22Rv1 (cell line): ENCODE measurements around the gene ANXA2R.

Source experiments
- CTCF ChIP-seq: fragments of 450-650 bp; IDR thresholded peaks from 2 replicates; pipeline ENCODE4 v1.5.1; 2017; ENCODE audit warnings: mild to moderate bottlenecking
- ZFX ChIP-seq: fragments of 450-650 bp; IDR thresholded peaks from 2 replicates; pipeline ENCODE4 v1.6.1; 2017; ENCODE audit warnings: antibody characterized with exemption, borderline replicate concordance

DNA sequence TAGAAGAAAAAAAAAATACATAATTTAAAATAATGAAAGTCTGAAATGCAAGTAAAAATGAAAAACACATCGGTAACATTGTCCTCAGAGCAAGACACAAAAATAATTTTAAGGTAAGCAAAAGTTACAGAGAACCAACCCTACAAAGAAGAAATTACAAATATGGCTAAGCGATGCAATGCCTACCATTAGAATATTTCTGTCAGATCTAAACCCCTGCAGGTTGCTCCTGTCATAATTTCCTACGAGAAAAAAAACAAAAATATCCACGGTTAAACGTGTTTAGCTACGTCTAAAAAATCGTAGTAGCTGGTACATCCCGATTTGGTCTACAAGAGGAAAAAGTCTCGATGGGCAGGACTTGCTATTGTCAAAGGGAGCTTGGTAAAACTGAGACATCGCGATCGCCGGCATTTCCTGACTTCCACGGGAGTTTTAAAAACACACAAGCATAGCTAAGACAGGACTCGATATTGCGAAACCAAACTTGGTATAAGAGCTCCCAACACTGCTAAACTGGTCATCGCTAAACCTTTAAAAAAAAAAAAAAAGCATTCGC, 1.1 kb upstream of the ANXA2R start:
- TF ChIP-seq CTCF, result no peak
- TF ChIP-seq ZFX, result no peak
